ENCODE measurements around the gene C1orf52. TPM values are rescaled to one million over a fixed set of nuclear protein-coding genes. Genes with fewer than 3 reads are reported as not detected.

C1orf52 gene
- total RNA-seq, 6 donors from 2014 or later, result 12.9 to 89.1 (median 17.9) TPM

DNA sequence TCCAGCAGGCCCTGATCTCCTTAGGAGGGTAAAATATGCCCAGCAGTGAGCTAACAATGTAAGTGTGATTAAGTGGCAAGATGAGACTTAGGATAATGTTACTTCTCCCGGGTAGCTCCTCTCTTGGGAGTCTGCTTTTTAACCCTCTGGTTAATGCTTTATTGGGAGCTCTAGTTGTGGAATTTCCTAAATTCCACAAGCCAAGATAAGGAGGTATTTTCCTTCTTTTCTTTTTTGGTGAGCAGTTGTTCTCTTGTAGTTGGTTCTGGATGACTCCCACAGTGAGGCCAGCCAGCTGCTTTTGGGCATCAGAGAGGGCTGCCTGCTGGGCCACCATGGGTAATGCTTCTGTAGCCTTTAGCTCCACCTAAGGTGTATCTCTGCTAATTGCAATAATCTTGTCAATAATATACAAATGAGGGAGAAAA lies 19.3 kb downstream of the C1orf52 start:
- TF ChIP-seq POLR2AphosphoS5 (IDR thresholded peaks at IDR 0.05), result no peak
- Histone ChIP-seq H3K4me1 (peaks cover 0 to 20% (median 16%) of the 10 kb centered on the region in 4 donors), H3K4me3 (no peak overlapping the region), H3K36me3 (no peaks in the 10 kb centered on the region), H3K9me3 (no peaks in the 10 kb centered on the region), H3K27me3 (no peaks in the 10 kb centered on the region), H3K27ac (peak overlapping the region in 1 of 4 donors; percentile 4)
- DNase-seq, result no peak
- no peak for ATAC-seq (ENCODE audit: low FRiP score in 2 of 2)
- 33 to 44% methylated on average over 1 of the region's 1 CpG for WGBS, 2 donors

DNA sequence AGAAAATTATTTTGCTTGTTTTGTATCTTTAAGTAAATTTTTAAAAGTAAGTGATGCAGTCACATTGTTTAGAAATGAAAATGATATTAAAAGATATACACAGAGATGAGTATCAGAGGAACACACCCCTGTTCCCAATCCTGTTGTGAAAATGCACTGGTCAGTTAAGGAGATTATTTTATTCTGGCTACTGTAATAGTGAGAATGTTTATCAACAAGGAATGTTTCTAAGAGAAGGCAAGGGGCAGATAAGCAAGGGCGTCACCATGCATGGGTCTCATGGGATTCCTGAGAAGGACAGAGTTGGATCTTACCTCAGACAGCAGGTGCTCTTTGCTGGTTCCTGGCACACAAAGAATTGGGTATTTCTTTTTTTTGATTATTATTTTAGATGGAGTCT lies 21.8 kb downstream of the C1orf52 start:
- no peaks in the 10 kb centered on the region for H3K36me3 ChIP-seq
- H3K27me3 ChIP-seq, result no peaks in the 10 kb centered on the region
- DNase-seq, result no peak
- no peak for ATAC-seq (ENCODE audit: low FRiP score in 2 of 2)
- H3K27ac ChIP-seq, result no peak overlapping the region
- H3K4me1 ChIP-seq, result peaks cover 0 to 16% (median 10%) of the 10 kb centered on the region in 4 donors
- TF ChIP-seq EP300 (IDR thresholded peaks at IDR 0.05), result no peak
- no peak for TF ChIP-seq POLR2A (IDR thresholded peaks at IDR 0.05)
- TF ChIP-seq, protein P1, sequence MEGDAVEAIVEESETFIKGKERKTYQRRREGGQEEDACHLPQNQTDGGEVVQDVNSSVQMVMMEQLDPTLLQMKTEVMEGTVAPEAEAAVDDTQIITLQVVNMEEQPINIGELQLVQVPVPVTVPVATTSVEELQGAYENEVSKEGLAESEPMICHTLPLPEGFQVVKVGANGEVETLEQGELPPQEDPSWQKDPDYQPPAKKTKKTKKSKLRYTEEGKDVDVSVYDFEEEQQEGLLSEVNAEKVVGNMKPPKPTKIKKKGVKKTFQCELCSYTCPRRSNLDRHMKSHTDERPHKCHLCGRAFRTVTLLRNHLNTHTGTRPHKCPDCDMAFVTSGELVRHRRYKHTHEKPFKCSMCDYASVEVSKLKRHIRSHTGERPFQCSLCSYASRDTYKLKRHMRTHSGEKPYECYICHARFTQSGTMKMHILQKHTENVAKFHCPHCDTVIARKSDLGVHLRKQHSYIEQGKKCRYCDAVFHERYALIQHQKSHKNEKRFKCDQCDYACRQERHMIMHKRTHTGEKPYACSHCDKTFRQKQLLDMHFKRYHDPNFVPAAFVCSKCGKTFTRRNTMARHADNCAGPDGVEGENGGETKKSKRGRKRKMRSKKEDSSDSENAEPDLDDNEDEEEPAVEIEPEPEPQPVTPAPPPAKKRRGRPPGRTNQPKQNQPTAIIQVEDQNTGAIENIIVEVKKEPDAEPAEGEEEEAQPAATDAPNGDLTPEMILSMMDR (IDR thresholded peaks at IDR 0.05), result no peak
- TF ChIP-seq POLR2AphosphoS5 (IDR thresholded peaks at IDR 0.05), result no peak
- H3K9me3 ChIP-seq, result no peaks in the 10 kb centered on the region
- no peak overlapping the region for H3K4me3 ChIP-seq
- 69 to 88% methylated on average over 1 of the region's 1 CpG for WGBS, 2 donors

DNA sequence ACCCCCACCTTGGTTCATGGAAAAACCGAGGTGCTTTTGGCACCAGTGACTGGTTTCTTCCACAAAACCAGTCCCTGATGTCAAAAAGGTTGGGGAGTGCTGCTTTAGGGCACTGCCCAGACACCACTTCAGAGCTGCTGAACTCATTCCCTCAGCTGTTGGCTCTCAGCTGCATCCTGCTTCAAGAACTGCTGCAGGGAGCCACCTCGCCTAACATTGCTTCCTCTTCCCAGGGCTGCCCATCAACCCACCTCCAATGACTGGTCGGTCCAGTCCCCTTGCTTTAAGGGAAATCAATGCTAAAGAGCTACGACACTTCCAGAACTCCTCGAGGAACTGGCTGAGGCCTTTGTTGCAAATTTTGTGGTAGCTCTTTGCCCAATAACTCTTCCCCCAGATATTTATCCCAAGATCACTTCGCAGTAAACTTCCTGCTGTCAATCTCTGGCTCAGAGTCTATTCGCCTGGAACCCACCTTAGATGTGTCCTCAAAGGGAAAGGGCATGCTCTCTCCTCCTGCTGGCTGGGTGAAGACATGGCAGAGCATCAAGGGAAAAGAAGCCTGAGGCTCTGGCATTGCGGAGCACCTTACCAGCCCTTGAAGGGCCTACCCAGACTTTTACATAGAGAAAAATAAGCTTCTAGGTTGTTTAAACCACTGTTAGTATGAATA lies 29.0 kb downstream of the C1orf52 start:
- DNase-seq, result peak in 1 of 2 donors; percentile 21
- Histone ChIP-seq H3K4me3 (no peak overlapping the region), H3K9me3 (no peaks in the 10 kb centered on the region), H3K36me3 (no peaks in the 10 kb centered on the region), H3K27ac (no peak overlapping the region), H3K27me3 (no peaks in the 10 kb centered on the region), H3K4me1 (peaks cover 5 to 9% (median 7%) of the 10 kb centered on the region in 4 donors)
- WGBS, 2 donors, result 58 to 75% methylated on average over 7 to 8 of the region's 8 CpGs
- TF ChIP-seq POLR2A (IDR thresholded peaks at IDR 0.05) (no peak), EP300 (IDR thresholded peaks at IDR 0.05) (no peak), POLR2AphosphoS5 (IDR thresholded peaks at IDR 0.05) (no peak)
- TF ChIP-seq, protein P1 (IDR thresholded peaks at IDR 0.05), result peak in 2 of 6 experiments; percentile 5 to 12
- no peak for ATAC-seq (ENCODE audit: low FRiP score in 2 of 2)

DNA sequence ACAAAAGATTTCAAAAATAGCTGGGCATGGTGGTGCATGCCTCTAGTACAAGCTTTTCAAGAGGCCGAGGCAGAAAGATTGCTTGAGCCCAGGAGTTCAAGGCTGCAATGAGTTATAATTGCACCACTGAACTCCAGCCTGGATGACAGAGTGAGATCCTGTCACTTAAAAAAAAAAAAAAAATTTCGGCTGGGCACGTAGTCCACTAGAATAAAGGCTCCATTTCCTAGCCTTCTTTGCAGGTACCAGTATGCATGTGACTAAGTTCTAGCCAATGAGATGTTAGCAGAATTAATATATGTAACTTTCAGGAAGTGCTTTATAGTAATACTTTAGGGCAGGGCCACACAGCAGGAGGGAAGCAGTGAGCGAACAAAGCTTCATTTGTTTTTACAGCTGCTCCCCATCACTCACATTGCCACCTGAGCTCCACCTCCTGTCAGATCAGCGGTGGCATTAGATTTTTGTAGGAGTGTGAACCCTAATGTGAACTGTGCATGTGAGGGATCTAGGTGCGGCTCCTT lies 29.8 kb downstream of the C1orf52 start:
- no peaks in the 10 kb centered on the region for H3K27me3 ChIP-seq
- DNase-seq, result no peak
- H3K4me1 ChIP-seq, result peaks cover 12 to 17% (median 14%) of the 10 kb centered on the region in 4 donors
- no peak overlapping the region for H3K4me3 ChIP-seq
- TF ChIP-seq, protein P1 (IDR thresholded peaks at IDR 0.05), result no peak
- TF ChIP-seq POLR2A (IDR thresholded peaks at IDR 0.05), result no peak
- no peak for TF ChIP-seq EP300 (IDR thresholded peaks at IDR 0.05)
- TF ChIP-seq POLR2AphosphoS5 (IDR thresholded peaks at IDR 0.05), result no peak
- no peaks in the 10 kb centered on the region for H3K36me3 ChIP-seq
- no peak overlapping the region for H3K27ac ChIP-seq
- no peak for ATAC-seq (ENCODE audit: low FRiP score in 2 of 2)
- WGBS, 2 donors, result 63 to 80% methylated on average over 6 of the region's 6 CpGs
- H3K9me3 ChIP-seq, result no peaks in the 10 kb centered on the region

DNA sequence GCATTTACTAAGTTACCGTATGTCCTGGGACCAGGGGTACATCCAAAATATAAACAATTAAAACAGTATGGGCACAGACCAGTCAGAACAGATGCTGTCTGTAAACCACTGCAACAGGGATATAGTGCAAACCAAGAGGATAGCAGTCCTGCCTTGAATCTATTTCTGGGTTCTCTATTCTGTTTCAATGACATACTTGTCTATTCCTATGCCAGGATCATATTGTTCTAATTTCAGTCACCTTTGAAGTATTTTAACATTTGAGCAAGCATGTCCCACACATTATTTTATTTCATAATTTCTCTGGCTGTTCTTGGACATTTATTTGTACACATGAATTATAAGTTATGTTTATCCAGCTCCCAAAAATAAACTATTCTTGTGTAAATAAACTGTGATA lies 30.5 kb downstream of the C1orf52 start:
- H3K27me3 ChIP-seq, result no peaks in the 10 kb centered on the region
- DNase-seq (no peak), ATAC-seq (ENCODE audit: low FRiP score in 2 of 2) (no peak)
- H3K36me3 ChIP-seq, result no peaks in the 10 kb centered on the region
- peaks cover 16 to 23% (median 18%) of the 10 kb centered on the region in 4 donors for H3K4me1 ChIP-seq
- H3K4me3 ChIP-seq, result no peak overlapping the region
- no peaks in the 10 kb centered on the region for H3K9me3 ChIP-seq
- 38 to 84% methylated on average over 1 of the region's 1 CpG for WGBS, 2 donors
- no peak overlapping the region for H3K27ac ChIP-seq
- TF ChIP-seq POLR2AphosphoS5 (IDR thresholded peaks at IDR 0.05) (no peak), EP300 (IDR thresholded peaks at IDR 0.05) (no peak), POLR2A (IDR thresholded peaks at IDR 0.05) (no peak)
- TF ChIP-seq, protein P1 (IDR thresholded peaks at IDR 0.05), result no peak

Data from upper lobe of left lung (tissue), 6 donors.